Activated naive CD4-positive, alpha-beta T cell treated with anti-CD3 and anti-CD28 coated beads, Interleukin-2, amount 50 U/mL, for 16 hours (primary cell): Measurements from ENCODE around the gene EFCAB6.

Source experiments
- DNase-seq: peaks from one replicate; pipeline ENCODE4 v3.0.0-alpha.2; 2020

The EFCAB6 gene

DNA sequence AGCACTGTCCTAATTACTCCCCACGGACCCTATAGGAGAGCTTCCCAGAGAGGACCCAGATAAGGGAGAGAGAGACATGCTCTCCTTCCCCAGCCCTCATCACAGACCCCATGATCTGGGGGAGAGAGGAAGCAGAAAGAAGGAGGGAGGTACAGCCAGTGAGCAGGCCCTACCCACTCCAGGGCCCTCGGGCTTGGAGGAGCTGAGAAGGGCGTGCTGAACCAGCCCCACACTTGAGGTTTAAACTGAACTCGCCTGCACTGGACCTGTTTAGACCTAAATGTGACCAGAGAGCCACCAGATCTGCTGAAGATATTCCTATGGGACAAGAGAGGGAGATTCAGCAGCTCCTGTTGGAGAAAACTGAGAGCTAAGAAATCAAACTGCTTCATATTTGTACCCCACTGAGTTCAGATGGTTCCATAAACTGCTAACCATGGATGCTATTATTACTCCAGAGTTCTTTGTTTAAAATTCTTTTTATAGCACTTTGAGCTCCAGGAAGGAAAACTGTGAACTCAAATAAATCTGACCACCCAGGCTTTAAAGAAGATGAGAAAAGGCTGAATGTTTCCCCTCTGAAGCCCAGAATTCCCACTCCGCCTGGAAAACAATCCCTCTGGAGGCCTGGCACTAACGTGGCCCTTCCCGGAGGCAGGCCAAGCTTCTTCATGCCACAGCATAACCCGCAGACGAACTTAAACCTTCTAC lies 67.2 kb downstream of the EFCAB6 start:
- no peak for DNase-seq

DNA sequence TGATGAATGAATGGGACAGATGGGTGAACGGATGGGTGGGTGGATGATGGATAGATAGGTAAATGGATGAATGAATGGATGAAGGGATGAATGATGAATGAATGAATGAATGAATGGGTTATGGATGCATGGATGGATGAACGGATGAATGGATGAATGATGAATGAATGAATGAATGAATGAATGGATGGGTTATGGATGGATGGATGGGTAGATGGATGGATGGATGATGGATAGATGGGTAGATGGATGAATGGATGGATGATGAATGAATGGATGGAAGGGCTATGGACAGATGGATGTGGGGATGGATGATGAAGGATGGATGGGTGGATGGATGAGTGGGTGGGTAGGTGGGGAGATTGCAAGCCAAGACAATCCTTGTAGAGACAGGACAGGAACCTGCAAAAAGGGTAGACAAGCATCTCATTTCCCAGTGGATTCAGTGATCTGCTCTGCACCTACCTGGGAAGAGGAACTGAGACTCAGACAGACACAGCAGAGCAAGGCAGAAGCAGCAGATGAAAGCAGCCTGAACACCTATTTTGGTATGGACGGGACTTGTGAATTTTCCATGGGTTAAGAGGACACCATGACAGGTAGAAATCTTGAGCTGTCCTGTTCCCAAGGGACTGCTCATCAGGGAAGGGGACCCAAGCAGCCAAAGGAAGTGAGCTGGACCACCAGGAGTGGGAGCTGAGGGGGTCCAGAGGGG lies 68.0 kb downstream of the EFCAB6 start:
- no peak for DNase-seq

DNA sequence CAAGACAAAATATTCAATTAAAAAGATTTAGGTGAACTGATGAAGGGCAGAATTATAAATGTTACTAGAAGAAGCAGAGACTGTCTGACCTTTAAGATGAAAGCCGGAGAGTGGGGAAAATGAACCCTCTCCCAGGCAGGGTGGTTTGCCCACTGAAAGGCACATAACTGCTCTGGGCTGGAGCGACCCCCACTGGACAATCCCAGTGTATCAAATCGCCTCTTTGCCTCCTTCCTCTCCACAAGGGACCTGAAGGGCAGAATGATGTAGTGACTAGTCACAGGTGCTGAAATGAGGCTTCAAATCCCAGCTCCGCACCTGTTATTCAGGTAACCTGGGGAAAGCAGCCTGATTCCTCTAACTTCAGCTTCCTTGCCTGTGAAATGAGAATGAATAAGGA lies 69.0 kb downstream of the EFCAB6 start:
- DNase-seq, result no peak

DNA sequence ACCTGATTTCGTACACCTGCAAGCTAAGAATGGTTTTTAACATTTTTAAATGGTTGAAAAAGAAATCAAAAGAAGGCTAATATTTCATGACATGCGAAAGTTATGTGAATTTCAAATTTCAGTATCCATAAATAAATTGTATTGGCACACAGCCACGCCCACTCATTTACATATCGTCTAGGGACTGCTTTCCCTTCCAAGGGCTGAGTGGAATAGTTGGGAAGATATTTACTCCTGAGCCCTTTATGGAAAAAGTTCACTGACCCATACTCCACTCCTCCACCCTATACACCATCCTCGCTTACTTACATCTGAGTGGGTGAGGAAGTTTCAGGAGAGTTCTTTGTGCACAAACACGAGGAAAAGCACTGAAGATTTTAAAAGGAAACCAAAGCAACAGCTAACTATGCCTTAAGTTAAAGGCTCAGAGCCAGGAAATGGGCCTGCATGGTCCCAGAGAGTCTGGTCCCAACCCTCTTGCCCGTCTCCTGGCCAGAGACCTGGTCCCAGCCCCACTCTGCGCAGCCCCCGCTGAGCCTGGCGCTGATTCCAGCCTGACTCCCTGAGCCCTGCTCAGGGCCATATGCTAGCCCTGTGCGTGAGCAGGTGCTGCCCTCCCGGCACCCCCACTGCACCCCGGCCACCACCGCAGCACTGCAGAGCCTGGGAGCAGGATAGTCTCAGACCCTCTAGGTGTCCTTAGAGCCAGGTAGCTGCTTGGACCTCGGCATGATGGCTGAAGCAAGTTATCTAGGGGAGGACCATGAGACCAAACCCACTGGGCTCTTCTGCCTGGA lies 69.8 kb downstream of the EFCAB6 start:
- no peak for DNase-seq

DNA sequence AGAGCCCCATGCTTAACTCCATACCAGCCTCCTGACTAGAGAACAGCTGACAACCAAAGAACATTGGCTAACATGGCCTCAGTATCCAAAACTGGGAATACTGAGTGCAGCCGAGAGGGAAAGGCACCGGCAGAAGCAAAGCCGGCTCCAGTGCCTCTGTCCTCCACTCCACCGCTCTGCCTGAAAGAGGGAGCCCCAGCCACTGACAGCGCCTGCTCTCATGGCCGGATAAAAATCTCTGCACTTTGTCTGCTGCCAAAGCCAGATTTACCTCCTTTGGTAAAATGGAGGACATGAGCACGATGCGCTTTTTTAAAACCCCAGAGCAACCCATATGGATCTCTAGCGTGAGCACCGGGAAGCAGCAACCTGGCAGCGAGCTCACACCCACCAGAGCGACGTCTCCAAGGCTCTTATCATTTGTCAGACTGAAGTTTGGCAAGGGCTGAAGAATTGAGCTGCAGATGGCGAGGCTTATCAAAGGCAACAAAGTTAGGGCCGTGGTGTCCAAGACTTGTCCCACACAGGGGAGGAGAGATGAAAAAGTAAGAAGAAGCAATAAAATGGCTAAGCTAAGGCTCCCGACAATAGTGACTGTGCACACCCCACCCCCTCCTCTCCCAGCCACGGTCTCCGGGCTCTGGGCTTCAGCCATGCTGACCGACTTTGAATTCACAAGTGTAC lies 71.4 kb downstream of the EFCAB6 start:
- DNase-seq, result no peak

DNA sequence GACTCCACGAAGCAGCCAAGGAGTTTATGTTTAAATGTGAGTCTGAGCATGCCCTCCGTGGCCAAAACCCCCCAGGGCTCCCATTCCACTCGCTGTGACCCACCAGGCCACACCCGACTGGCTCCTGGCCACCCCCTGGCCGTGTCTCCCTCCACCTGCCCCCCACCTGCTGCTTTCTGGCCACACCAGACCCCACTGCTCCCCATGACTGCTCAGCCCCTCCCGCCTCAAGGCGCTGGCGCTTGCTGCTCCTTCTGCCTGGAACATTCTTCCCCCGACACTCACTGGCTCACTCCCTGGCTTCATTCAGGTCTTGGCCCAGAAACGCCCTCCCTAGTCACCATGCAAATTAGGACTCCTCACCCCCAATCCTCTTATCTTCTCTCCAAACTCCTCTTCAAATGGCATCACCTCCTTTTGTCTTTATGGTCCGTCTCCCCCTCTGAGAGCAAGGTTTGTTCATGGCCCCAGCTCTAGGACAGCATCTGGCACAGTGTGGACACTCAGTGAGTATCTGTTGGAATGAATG lies 72.2 kb downstream of the EFCAB6 start:
- DNase-seq, result no peak

DNA sequence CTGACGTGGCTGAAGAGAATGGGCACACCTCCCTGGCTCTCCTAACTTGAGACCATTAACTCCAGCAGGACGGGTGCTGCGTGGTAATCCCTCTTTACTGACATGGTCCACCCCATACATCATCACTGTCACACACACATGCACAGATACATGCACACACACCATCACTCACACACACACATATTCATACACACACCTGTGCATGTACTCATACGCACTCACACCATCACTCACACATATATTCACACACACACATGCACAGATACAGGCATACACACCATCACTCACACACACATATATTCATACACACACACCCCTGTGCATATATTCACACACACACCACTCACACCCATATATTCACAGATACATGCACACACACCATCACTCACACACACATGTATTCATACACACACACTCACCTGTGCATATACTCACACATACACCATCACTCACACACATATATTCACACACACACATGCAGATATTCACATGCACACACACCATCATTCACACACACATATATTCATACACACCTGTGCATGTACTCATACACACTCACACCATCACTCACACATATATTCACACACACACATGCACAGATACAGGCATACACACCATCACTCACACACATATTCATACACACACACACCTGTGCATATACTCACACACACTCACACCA lies 74.8 kb downstream of the EFCAB6 start:
- DNase-seq, result no peak

DNA sequence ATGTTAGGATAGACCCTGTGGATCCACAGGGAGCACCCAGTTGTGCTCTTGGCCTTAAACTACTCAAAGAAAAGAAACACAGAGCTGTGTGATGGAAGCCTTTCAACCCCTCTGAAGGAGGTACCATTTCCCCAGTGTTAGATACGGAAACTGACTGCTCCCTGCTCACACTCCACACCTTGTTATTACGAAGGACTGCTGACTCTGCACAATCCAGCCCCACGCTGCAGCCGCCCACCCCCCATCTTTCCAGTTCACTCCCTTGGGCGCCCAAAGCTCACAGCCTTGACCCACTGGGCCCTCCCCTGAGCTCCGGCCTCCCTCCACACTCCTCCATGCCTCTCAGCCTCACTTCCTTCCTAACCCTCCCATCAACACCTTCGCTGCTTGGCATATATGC lies 75.5 kb downstream of the EFCAB6 start:
- no peak for DNase-seq

DNA sequence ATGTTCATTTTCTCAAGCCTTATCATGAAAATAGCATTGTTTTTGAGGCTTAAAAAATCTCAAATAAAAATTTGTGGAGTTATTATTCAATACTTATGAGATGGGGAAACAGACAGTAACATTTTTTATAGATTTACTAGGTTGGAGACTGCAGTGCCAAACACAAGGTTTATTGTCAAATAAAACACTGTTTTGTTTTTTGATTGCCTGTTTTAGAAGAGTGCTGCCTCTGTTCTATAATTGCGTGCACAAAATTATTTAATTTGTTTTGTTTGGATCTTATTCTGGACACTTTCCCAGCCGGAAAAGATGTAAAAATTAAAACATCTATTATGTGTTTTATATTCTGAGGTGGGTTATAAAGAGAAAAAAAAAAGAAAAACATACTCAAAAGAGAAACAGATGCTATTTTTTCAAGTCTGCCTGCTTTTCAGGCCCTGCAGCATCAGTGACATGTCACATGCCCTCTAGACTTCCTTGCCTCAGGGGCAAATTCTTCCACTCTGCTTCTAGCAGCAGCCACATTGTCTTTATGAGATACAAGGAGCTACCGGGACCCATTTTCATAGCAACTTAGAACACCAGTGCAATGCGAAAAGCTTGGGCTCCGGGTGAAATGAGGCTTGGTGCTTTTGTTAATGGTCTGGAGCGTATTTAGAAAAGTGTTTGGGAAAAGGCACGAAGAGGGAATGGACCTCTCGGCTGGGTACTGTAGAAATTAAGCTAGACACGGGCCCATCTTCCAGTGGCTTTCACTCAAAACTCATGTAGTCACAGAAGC lies 77.5 kb downstream of the EFCAB6 start:
- no peak for DNase-seq

DNA sequence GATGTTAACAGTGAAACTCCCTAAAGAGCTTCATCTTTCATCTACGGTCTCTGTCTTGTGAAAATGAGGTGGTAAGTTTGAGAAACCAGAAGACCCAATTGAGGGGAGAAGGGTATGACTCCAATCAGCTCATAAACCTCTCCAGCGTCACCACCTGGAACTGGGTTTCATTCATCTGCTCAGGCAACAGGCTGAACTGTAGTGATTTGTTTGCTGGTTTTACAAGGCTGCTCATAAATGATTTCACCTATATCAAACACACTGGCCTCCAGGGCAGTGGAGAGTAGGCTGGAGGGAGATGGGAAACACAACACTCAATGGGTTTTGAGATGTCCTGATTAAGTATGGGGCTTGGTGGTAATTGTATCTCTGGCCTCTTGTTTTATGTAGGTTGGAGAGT lies 79.0 kb downstream of the EFCAB6 start:
- no peak for DNase-seq

DNA sequence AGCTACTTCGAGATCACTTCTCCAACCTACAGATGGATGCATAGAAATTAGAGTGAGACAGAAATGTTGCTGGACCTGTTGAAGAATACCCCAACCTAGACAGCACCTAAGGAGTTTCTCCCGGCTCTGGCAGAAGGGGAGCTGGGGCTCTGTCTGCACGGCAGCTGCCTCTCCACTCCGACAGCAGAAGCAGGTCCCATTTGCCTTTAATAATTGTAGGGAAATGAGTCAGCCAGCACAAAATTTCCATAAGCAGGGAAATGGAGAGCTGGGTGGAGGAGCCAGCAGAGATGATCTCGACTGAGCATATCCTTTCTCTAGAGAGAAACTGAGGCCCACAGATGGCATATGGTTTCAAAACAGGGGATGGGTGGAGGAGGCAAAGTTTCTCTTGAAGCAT lies 80.1 kb downstream of the EFCAB6 start:
- DNase-seq, result no peak

DNA sequence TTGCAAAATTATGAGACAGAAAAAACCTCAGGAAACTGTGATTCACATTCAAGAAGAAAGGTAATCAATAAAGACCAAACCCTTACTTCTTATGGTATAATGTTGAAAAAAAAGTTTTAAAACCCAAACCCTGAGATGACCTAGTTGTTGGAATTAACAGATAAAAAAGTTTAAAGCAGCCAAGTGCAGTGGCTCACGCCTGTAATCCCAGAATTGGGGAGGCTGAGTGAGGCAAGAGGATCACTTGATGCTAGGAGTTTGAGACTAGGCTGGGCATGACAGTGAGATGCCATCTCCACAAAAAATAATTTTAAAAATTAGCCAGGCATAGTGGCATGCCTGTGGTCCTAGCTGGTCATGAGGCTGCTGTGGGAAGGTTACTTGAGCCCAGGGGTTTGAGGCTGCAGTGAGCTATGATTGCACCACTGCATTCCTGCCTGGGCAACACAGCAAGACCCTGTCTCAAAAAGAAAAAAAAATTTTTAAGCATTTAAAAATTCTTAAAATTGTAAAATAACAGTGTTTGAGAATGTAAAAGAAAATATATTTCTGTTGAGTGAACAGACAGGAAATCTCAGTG lies 85.1 kb downstream of the EFCAB6 start:
- DNase-seq, result no peak

DNA sequence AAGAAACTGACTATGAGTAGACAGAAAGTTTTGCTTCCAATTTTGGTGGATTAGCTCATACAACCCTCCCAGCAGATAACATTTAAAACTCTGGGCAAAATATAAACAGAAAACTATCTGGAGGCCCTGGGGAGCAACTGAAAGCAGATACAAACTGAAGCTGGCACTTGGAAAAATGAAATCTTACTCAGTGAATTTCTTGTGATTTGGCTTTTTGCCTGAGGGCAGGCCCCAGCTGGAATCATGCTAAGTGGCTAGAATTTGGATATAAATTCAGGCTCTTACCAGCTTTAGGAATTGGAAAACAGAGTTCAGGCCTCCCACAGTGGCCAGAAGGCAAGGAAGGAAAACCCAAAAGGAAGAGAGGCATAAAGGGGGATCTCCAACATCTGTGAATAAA lies 85.8 kb downstream of the EFCAB6 start:
- no peak for DNase-seq

DNA sequence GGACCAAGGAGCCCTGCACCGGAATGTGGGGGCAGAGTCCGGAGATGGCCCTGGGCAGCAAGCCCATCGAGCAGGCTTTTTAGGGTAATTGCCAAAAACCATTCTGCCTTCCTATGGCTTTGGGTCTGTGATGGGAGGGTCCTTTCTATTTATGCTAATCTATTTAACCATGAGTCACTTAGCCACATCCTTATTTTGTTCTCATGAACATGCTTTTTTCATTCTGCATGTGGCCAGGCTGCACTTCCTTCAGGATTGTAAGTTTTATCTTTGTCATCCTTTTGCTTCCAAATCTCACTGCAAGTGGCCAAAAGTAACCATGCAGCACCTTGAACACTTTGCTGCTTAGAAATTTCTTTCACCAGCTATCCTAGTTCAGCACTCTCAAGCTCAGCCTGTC lies 88.3 kb downstream of the EFCAB6 start:
- DNase-seq, result no peak

DNA sequence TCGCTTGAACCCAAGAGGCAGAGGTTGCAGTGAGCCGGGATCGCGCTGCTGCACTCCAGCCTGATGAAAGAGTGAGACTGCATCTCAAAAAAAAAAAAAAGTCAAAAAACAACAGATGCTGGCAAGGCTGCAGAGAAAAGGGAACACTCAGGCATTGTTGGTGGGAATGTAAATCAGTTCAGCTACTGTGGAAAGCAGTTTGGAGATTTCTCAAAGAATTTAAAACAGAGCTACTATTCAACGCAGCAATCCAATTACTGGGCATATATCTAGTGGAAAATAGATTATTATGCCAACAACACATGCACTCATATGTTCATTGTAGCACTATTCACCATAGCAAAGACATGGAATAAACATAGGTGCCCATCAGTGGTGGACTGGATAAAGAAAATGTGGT lies 89.7 kb downstream of the EFCAB6 start:
- no peak for DNase-seq

DNA sequence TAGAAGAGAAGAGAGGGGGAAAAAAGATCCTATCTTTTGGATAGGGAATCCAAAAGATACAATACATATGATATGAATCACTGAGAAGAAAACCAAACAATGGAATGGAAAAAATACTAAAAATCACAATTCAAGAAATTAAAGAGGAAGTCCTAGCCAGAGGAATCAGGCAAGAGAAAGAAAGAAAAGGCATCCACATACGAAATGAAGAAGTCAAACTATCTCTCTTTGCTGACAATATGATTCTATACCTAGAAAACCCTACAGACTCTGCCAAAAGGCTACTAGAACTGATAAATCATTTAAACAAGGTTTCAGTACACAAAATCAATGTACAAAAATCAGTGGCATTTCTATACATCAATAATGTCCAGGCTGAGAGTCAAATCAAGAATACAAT lies 91.4 kb downstream of the EFCAB6 start:
- no peak for DNase-seq

DNA sequence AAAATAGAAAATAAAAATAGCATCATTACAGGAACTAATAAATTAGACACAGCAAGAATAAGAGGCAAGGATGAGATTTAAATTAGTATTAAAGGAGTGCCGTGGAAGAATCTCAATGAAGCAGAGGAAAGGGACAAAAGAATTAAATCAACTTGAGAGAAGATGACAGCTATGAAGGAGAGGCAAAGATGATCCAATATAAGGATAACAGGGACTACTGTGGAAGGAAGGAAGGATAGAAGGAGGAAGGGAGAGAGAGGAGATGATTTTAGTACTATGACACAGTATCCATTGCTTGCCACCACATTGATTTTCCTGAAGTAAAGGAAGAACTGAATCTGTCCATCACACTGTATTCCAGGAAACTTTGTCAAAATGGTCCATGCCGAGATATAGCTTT lies 98.0 kb downstream of the EFCAB6 start:
- DNase-seq, result no peak

DNA sequence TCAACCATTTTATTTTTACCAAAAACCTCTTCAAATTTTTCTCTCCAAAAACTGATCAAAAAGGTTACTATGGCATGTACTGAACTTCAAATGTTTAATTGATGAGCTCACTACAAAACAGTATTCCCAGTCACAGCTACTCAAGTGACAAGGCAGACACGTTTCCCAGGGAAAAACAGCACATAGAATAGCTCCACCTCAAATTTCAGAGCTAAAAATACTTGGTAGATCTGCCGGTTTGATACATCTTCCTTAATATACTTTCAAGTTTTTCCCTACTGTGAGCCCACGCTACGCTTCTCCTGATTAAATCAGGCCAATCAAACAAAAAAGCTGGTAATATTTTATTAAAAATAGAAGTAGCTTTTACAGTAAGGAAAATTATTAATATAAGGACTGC lies 100.4 kb downstream of the EFCAB6 start:
- DNase-seq, result no peak

DNA sequence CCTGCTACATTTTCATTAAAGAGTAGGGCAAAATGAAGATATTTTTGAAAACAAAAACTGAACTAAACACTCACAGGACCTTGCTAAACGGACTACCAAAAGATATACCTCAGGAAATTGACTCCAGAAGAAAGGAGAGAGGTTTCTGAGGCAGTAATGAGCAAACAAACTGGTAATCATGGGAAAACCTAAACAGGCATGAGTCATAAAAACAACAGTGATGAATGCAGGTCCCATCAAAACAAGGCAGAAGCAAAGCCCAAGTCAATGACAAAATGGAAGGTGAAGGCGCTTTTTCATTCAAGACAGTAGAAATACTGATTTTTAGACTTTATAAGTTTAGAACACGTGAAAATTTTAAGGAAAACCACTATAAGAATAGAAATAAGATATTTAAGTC lies 104.5 kb downstream of the EFCAB6 start:
- DNase-seq, result no peak

DNA sequence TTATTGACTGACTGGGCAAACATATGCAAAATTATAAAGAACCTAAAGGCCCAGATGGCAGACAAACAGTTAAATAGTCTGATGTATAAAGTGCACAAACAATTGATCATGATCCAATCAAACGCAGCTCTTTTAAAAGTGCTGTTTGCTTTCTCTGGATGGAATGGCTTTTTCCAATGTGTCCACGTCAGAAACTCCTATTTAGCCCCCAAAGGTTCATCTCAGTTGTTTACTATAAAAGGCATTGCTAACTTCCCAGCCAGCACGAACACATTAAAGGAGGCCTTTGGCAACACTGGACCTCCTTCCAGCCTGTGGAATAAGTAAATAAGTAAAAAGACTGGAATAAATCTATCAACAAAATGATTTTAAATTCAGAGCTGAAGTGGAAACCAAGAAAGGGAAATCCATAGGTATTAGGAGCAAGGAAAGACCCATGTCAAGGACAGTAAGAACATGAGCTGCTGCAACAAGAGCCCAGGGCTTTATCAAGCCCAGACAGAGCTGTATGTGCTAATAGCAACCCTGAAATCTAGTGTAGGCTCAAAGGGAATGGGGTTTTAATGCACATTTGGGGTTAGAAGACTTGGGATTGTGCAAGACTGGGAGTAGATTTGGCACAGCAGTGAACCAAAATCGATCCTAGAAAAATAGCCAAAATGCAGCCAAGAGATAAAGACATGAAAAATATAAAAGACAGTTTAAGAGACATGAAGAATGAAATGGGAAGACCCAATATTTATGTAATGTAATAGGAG lies 105.4 kb downstream of the EFCAB6 start:
- DNase-seq, result no peak

DNA sequence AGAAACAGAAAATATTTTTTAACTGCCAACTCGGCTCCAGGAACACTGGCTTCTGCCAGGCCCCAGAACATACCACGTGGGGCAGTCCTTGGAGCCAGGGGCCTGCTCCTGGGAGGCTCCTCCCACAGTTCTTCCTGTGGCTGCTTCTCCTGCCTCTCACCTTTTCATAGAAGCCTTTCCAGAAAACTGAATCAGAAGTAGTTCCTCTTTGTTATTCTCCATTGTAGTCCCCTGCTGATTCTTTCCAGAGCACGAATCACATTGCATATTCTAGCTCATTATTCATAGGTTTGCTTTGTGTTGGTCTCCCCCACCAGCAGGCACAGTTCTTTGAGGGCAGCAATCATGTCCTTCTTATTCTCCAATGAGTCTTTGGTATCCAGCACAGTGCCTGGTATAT lies 106.0 kb downstream of the EFCAB6 start:
- DNase-seq, result no peak
